ENCODE data around the gene MFAP2. TPM values are rescaled to one million over a fixed set of nuclear protein-coding genes. Genes with fewer than 3 reads are reported as not detected.

The MFAP2 gene
- total and polyA plus RNA-seq, 11 donors, result 1.2 to 13.0 (median 2.3) TPM

DNA sequence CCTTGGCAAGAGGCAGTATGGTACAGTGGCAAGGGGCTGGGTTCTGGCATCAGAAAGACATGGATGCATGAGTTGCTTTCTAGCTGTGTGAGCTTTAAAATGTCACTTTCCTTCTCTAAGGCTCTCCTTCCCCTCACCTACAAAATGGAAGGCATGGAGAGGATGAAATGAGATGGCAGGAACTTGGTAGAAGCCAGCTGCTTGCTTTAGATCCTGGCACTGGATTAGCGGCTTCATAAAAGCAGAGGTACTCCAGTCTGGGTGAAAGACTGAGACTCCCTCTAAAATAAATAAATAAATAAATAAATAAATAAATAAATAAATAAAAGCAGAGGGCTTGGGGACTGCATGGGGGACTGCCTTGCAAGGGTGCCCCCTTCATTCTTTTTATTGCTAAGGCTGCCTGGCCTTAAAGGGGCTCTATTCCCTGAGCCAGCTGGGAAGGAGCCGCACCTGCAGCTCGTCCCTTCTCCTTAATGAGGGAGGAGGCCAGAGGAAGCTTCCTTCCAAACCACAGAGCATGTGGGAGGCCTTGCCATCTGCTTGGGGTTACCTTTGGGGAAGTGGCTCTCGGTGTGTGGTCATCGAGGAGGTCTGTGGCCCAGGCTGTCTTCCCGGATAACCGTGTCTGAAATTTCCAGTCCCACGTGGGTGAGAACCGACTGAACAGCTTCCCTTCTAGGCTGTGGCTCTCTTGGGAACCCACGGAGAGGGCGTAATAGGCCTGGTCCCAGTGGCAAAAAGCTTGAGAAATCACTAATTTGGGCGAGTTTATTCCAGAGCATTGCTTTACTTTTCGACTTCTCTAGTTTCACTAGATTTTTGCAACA, 33.3 kb upstream of the MFAP2 start:
- 66 to 79% (median 76%) methylated on average over 13 of the region's 13 CpGs for WGBS, 4 donors
- TF ChIP-seq, protein P1, sequence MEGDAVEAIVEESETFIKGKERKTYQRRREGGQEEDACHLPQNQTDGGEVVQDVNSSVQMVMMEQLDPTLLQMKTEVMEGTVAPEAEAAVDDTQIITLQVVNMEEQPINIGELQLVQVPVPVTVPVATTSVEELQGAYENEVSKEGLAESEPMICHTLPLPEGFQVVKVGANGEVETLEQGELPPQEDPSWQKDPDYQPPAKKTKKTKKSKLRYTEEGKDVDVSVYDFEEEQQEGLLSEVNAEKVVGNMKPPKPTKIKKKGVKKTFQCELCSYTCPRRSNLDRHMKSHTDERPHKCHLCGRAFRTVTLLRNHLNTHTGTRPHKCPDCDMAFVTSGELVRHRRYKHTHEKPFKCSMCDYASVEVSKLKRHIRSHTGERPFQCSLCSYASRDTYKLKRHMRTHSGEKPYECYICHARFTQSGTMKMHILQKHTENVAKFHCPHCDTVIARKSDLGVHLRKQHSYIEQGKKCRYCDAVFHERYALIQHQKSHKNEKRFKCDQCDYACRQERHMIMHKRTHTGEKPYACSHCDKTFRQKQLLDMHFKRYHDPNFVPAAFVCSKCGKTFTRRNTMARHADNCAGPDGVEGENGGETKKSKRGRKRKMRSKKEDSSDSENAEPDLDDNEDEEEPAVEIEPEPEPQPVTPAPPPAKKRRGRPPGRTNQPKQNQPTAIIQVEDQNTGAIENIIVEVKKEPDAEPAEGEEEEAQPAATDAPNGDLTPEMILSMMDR (IDR thresholded peaks at IDR 0.05), result no peak
- TF ChIP-seq POLR2A (IDR thresholded peaks at IDR 0.05), result no peak
- Histone ChIP-seq H3K9me3 (no peaks in the 10 kb centered on the region), H3K27ac (no peak overlapping the region), H3K36me3 (peaks cover 0 to 17% (median 12%) of the 10 kb centered on the region in 9 donors), H3K4me1 (peaks cover 0 to 43% (median 23%) of the 10 kb centered on the region in 12 donors), H3K4me3 (no peak overlapping the region), H3K27me3 (no peaks in the 10 kb centered on the region)
- DNase-seq (peak in 2 of 5 donors; percentile 31 to 34), ATAC-seq (no peak)
- intact Hi-C loops (cut with DNase I), result loop anchor here in 5 of 10 donors (2.0 to 10.0 kb wide), 6 partner anchors 33 to 51 kb away; partner anchors contain the start of genes MFAP2 (in 1 of the 5) and SDHB (in 1 of the 5)

DNA sequence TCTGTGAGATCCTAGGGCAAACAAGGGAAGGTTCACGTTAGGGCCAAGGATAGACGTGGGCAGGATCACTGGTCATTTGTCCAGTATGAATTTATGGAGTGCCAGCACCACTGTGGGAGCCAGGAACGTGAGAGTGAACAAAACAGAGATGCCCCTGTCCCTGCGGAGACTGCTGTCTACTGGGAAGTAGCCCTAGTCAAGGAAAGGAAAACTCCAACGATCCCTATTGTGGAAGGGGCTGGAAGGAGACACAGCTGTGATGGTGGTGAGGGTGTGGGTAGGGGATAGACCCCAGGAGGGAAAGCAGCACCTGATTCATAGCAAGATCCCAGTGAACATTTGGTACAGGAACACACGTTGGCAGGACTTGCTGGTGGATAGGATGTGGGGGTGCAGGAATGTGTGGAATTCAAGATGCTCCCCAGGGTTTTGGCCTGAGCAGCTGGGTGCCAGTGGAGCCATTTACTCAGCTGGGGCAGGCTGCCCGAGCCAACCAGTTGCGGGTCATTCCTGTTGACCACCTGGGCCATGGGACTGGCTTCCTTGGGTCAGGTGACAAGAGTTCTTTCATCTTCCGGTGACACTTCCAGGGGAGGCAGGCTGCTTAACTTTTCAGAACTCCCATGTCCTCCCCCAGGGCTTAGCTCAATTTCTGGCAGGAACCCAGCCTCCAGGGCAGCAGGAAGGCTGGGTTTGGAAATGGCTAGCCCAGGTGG, 32.5 kb upstream of the MFAP2 start:
- ATAC-seq, result no peak
- Histone ChIP-seq H3K4me3 (no peak overlapping the region), H3K4me1 (peaks cover 0 to 43% (median 23%) of the 10 kb centered on the region in 12 donors), H3K27ac (no peak overlapping the region), H3K27me3 (no peaks in the 10 kb centered on the region), H3K36me3 (peaks cover 0 to 10% (median 4%) of the 10 kb centered on the region in 9 donors), H3K9me3 (no peaks in the 10 kb centered on the region)
- TF ChIP-seq, protein P1 (IDR thresholded peaks at IDR 0.05), result no peak
- TF ChIP-seq POLR2A (IDR thresholded peaks at IDR 0.05), result no peak
- DNase-seq, result no peak
- 73 to 77% (median 75%) methylated on average over 7 to 9 of the region's 9 CpGs for WGBS, 4 donors
- intact Hi-C loops (cut with DNase I), result loop anchor here in 5 of 10 donors (5.0 to 10.0 kb wide), 5 partner anchors 34 to 51 kb away; partner anchors contain the start of gene SDHB (in 1 of the 5)

DNA sequence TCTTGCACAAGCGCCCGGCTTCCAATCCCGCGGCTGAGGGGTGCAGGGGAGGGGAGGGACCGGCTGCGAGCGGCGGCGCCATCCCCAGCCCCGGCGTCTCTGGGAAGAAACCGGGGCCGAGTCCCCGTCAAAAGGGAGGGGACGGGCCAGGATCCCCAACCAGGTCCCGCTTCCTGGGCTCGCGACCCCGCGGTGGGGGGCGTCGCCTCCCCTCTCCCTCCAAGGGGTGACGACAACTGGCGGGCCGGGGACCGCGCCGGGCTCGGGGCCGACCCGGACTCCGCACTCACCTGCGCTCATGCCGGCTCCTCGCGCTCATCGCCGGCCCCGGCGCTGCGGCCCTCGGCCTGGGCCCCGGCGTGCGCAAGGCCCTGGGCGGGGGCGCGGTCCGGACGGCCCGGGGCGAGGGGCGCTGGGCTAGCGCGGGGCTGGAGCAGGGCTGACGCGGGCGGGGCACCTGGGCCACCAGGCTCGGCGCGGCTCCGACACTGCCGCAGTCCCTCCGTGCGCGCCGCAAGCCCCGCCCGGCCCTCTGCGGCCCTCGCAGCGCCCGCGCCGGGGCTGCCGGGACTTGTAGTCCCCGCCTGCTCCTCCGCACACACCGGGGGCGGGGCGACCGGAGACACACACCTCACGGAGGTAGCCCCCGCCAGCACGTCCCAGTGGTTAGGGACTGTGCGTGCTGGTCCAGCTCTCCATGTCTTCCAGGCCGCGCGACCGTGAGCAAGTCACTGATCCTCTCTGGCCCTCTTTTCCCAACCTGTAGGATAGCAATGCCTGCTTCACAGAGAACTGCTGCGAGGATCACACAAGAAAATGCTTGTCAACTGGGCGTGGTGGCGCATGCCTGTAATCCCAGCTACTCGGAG, 31.3 kb upstream of the MFAP2 start, which contains the start of gene ATP13A2:
Gene ATP13A2, minus strand, starts transcription at position 490 of the 869 bp plus-strand sequence. Its CDS starts 190 bp downstream, at position 300.
- peaks cover 0 to 43% (median 23%) of the 10 kb centered on the region in 12 donors for H3K4me1 ChIP-seq
- intact Hi-C loops (cut with DNase I), result loop anchor here in 5 of 10 donors (5.0 to 10.0 kb wide), 5 partner anchors 36 to 49 kb away; partner anchors contain the start of gene SDHB (in 1 of the 5)
- peak; percentile 89 to 95 (median 92) for ATAC-seq
- H3K27ac ChIP-seq, result peak within 1 kb of the TSS in 11 of 12 donors; percentile 42 to 79 (median 60)
- peaks cover 0 to 3% (median 0%) of the 10 kb centered on the region in 9 donors for H3K36me3 ChIP-seq
- WGBS, 4 donors, result 1 to 14% (median 4%) methylated on average over 5 to 94 of the region's 94 CpGs
- TF ChIP-seq, protein P1 (IDR thresholded peaks at IDR 0.05), result no peak
- peak in 1 of 2 donors; percentile 50 for TF ChIP-seq POLR2A (IDR thresholded peaks at IDR 0.05)
- no peaks in the 10 kb centered on the region for H3K9me3 ChIP-seq
- H3K27me3 ChIP-seq, result no peaks in the 10 kb centered on the region
- peak within 1 kb of the TSS; percentile 67 to 98 (median 85) for H3K4me3 ChIP-seq
- peak; percentile 79 to 91 (median 81) for DNase-seq

Data from heart left ventricle (tissue), 16 donors.